Measurements from ENCODE around the gene FANCG. TPM values are rescaled to one million over a fixed set of nuclear protein-coding genes. Genes with fewer than 3 reads are reported as not detected.

Gene FANCG
- total RNA-seq, 2 donors from 2014 or later, result 6.0 to 29.3 TPM

DNA sequence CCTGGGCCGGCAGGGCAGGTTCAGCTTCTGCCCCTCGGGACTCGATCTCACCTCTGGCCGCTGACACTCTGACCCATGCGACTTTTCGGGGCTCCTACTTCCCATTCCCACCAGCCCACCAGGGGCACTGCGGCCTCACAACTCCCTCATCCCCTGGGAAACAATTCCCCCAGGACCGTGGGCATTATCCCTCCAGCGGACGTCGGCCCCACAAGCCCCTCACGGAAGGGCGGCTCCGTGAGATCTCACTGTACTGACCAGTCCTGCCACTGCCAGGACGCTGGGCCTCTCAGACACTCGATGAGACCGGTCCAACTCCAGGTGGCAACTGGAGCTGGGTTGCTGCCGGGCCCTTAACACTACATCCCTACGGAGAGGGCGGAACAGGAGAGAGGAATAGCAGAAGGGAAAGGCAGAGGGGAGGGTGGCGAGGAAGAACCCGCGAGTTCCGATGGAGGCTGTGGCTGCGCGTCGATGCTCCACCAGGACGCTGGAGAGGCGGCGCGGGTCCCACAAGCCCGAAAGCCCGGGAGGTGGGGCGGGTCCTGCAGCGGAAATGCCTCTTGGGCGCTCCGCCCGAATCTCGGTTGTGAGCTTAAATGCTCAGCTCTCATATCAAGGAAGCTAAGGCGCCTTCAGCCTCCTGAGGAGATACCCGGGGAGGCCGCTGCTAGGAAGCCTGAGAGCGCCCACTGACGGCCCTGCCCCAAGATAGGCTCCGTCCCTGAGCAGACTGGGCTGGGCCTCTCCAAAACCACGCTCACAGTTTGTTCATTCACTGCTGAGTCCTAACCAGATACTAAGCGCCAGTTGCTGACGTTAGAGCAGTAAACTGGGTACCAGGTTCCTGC lies 43.7 kb downstream of the FANCG start:
- Histone ChIP-seq H3K4me3 (no peak overlapping the region), H3K36me3 (replicated peaks in 1 of 2; ENCODE audit: insufficient read depth in 1 of 2, low read depth in 2 of 2) (peaks cover 0 to 2% of the 10 kb centered on the region in 2 donors), H3K27me3 (no peaks in the 10 kb centered on the region), H3K27ac (no peak overlapping the region), H3K4me1 (no peaks in the 10 kb centered on the region), H3K9me3 (no peaks in the 10 kb centered on the region)
- ATAC-seq (no peak), DNase-seq (peak in 1 of 4 donors; percentile 18)
- 72 to 85% methylated on average over 38 to 48 of the region's 48 CpGs for WGBS, 2 donors
- intact Hi-C loops (cut with DNase I), result no loop called here
- TF ChIP-seq POLR2A (IDR thresholded peaks at IDR 0.05), result no peak
- TF ChIP-seq, protein P1, sequence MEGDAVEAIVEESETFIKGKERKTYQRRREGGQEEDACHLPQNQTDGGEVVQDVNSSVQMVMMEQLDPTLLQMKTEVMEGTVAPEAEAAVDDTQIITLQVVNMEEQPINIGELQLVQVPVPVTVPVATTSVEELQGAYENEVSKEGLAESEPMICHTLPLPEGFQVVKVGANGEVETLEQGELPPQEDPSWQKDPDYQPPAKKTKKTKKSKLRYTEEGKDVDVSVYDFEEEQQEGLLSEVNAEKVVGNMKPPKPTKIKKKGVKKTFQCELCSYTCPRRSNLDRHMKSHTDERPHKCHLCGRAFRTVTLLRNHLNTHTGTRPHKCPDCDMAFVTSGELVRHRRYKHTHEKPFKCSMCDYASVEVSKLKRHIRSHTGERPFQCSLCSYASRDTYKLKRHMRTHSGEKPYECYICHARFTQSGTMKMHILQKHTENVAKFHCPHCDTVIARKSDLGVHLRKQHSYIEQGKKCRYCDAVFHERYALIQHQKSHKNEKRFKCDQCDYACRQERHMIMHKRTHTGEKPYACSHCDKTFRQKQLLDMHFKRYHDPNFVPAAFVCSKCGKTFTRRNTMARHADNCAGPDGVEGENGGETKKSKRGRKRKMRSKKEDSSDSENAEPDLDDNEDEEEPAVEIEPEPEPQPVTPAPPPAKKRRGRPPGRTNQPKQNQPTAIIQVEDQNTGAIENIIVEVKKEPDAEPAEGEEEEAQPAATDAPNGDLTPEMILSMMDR (IDR thresholded peaks at IDR 0.05), result no peak

DNA sequence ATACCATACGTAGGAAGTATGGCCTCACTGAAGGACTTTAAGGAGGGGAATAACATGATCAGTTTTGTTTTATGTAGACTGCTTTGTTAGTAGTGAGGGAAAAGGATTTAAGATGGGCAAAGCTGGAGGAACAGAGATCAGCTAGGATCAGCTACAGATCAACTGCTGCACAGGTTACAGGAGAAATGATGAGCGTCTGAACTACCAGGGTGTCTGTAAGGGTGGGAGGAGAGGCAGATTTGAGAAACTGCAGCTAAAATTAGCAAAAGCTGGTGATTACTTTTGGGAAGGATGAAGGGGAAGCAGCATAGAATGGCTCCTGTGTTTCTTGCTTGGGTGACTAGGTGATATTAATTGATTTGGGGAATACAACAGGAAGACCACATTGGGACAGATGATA lies 46.6 kb downstream of the FANCG start:
- intact Hi-C loops (cut with DNase I), result no loop called here
- no peak for TF ChIP-seq POLR2A (IDR thresholded peaks at IDR 0.05)
- TF ChIP-seq, protein P1 (IDR thresholded peaks at IDR 0.05), result no peak
- no peak overlapping the region for H3K27ac ChIP-seq
- H3K36me3 ChIP-seq (replicated peaks in 1 of 2; ENCODE audit: insufficient read depth in 1 of 2, low read depth in 2 of 2), result peaks cover 0 to 2% of the 10 kb centered on the region in 2 donors
- no peaks in the 10 kb centered on the region for H3K9me3 ChIP-seq
- ATAC-seq, result no peak
- no peaks in the 10 kb centered on the region for H3K27me3 ChIP-seq
- DNase-seq, result no peak
- 85 to 92% methylated on average over 2 of the region's 2 CpGs for WGBS, 2 donors
- no peak overlapping the region for H3K4me3 ChIP-seq
- no peaks in the 10 kb centered on the region for H3K4me1 ChIP-seq

DNA sequence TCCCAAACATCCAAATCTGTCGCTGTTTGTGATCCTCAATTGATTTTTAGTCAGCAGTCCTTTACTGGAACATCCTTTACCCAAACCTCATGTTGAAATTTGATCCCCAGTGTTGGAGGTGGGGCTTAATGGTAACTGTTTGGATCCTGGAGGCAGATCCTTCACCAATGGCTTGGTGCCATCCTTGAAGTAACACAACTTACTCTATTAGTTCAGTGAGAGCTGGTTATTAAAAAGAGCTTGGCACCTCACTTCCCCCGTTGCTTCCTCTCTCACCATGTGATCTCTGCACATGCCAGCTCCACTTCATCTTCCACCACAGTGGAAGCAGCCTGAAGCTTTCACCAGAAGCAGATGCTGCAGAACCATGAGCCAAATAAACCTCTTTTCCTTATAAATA lies 49.9 kb downstream of the FANCG start:
- no peak overlapping the region for H3K27ac ChIP-seq
- WGBS, 2 donors, result 89 to 93% methylated on average over 2 of the region's 2 CpGs
- H3K9me3 ChIP-seq, result no peaks in the 10 kb centered on the region
- no peak for TF ChIP-seq POLR2A (IDR thresholded peaks at IDR 0.05)
- TF ChIP-seq, protein P1 (IDR thresholded peaks at IDR 0.05), result no peak
- no peak overlapping the region for H3K4me3 ChIP-seq
- intact Hi-C loops (cut with DNase I), result no loop called here
- H3K36me3 ChIP-seq (replicated peaks in 1 of 2; ENCODE audit: insufficient read depth in 1 of 2, low read depth in 2 of 2), result no peaks in the 10 kb centered on the region
- H3K4me1 ChIP-seq, result no peaks in the 10 kb centered on the region
- H3K27me3 ChIP-seq, result no peaks in the 10 kb centered on the region
- no peak for DNase-seq
- no peak for ATAC-seq

DNA sequence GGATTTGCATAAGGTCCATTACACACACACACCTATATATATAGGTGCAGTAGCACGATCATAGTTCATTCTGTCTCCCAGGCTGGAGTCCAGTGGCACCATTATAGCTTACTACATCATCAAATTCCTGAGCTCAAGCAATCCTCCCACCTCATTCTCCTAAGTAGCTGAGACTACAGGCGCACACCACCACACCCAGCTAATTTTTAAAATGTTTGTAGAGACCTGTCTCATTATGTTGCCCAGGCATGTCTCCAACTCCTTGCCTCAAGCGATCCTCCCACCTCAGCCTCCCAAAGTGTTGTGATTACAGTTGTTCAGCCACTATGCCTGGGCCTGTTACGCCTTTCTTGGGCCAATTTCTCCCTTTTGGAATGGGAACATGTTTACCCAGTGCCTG lies 50.5 kb downstream of the FANCG start:
- WGBS, 2 donors, result 71 to 94% methylated on average over 4 of the region's 4 CpGs

More for the DNA sequence above, 50.5 kb downstream of the FANCG start:
- no peak overlapping the region for H3K4me3 ChIP-seq
- no peaks in the 10 kb centered on the region for H3K27me3 ChIP-seq
- no peak for ATAC-seq
- no peaks in the 10 kb centered on the region for H3K4me1 ChIP-seq
- DNase-seq, result no peak
- no peaks in the 10 kb centered on the region for H3K9me3 ChIP-seq
- intact Hi-C loops (cut with DNase I), result no loop called here
- TF ChIP-seq, protein P1 (IDR thresholded peaks at IDR 0.05), result no peak
- TF ChIP-seq POLR2A (IDR thresholded peaks at IDR 0.05), result no peak
- H3K36me3 ChIP-seq (replicated peaks in 1 of 2; ENCODE audit: insufficient read depth in 1 of 2, low read depth in 2 of 2), result no peaks in the 10 kb centered on the region
- H3K27ac ChIP-seq, result no peak overlapping the region
